ENCODE measurements around the gene RFTN2.
"Not testable (repeated sequence)": the region's sequence is repeated elsewhere in the genome, so short reads cannot be mapped to it uniquely, and the experiment has no call there.

Gene RFTN2

GRCh38 chr2:197706839-197707207 lies 31.4 kb upstream of the RFTN2 start:
- Histone ChIP-seq H3K4me3 (peak overlapping the region; percentile 71 to 98 (median 96)), H3K9ac (peak overlapping the region; percentile 81 to 92 (median 85)), H3K4me2 (peak overlapping the region; percentile 92 to 99 (median 97)), H3K36me3 (peaks cover 2 to 35% (median 29%) of the 10 kb centered on the region in 11 experiments; a peak in 20 of 22 replicates), H3K27ac (peak overlapping the region in 3 of 11 experiments; percentile 5 to 84 (median 26); a peak in 2 of 22 replicates), H3K4me1 (peaks cover 32 to 57% (median 38%) of the 10 kb centered on the region in 10 experiments), H3K27me3 (no peaks in the 10 kb centered on the region), H3K9me3 (replicated peaks in 1 of 11) (no peaks in the 10 kb centered on the region), H4K20me1 (peaks cover 0 to 65% (median 59%) of the 10 kb centered on the region in 11 experiments; a peak in 20 of 22 replicates)
- no peak for TF ChIP-seq Cebpa-rat (IDR thresholded peaks at IDR 0.05)

- Histone ChIP-seq H4K20me1 (peaks cover 0 to 59% (median 52%) of the 10 kb centered on the region in 11 experiments; a peak in 20 of 22 replicates), H3K9me3 (replicated peaks in 1 of 11) (no peaks in the 10 kb centered on the region), H3K4me3 (peak overlapping the region; percentile 71 to 98 (median 96)), H3K9ac (peak overlapping the region; percentile 81 to 92 (median 85)), H3K4me2 (peak overlapping the region; percentile 92 to 99 (median 97)), H3K27ac (peak overlapping the region in 10 of 11 experiments; percentile 61 to 84 (median 80); a peak in 20 of 22 replicates), H3K27me3 (no peaks in the 10 kb centered on the region), H3K4me1 (peaks cover 32 to 51% (median 38%) of the 10 kb centered on the region in 10 experiments), H3K36me3 (peaks cover 0 to 29% (median 23%) of the 10 kb centered on the region in 11 experiments; a peak in 18 of 22 replicates)
- TF ChIP-seq Cebpa-rat (IDR thresholded peaks at IDR 0.05) = no peak
Observed at GRCh38 chr2:197705912-197706838, 30.8 kb upstream of the RFTN2 start.

GRCh38 chr2:197705121-197705911 lies 29.9 kb upstream of the RFTN2 start, which contains the start of gene MARS2:
MARS2 (plus strand) TSS chr2:197705369; CDS start chr2:197705406, 37 bp downstream.
- peak within 1 kb of the TSS; percentile 78 to 85 (median 81) for H3K27ac ChIP-seq
- peak within 1 kb of the TSS; percentile 82 to 92 (median 86) for H3K9ac ChIP-seq
- H3K4me2 ChIP-seq = peak within 1 kb of the TSS; percentile 92 to 99 (median 97)
- no peaks in the 10 kb centered on the region for H3K27me3 ChIP-seq
- H3K4me1 ChIP-seq = peaks cover 32 to 45% (median 36%) of the 10 kb centered on the region in 10 experiments
- H4K20me1 ChIP-seq = peaks cover 0 to 50% (median 46%) of the 10 kb centered on the region in 11 experiments; a peak in 20 of 22 replicates
- H3K36me3 ChIP-seq = peaks cover 0 to 22% (median 18%) of the 10 kb centered on the region in 11 experiments; a peak in 16 of 22 replicates
- TF ChIP-seq Cebpa-rat (IDR thresholded peaks at IDR 0.05) = no peak
- H3K4me3 ChIP-seq = peak within 1 kb of the TSS; percentile 71 to 98 (median 96)
- no peaks in the 10 kb centered on the region; a peak in 1 of 22 replicates for H3K9me3 ChIP-seq (replicated peaks in 1 of 11)

- Histone ChIP-seq H3K4me2 (peak overlapping the region; percentile 59 to 89 (median 77)), H3K9ac (peak overlapping the region; percentile 82 to 92 (median 86)), H3K27me3 (no peaks in the 10 kb centered on the region), H4K20me1 (peaks cover 0 to 43% (median 38%) of the 10 kb centered on the region in 11 experiments; a peak in 20 of 22 replicates), H3K9me3 (replicated peaks in 1 of 11) (no peaks in the 10 kb centered on the region; a peak in 1 of 22 replicates), H3K4me3 (peak overlapping the region; percentile 71 to 98 (median 96); a peak in 19 of 20 replicates), H3K27ac (peak overlapping the region; percentile 63 to 85 (median 81); a peak in 21 of 22 replicates), H3K36me3 (peaks cover 0 to 15% (median 10%) of the 10 kb centered on the region in 11 experiments; a peak in 12 of 22 replicates), H3K4me1 (peaks cover 27 to 39% (median 33%) of the 10 kb centered on the region in 10 experiments)
- TF ChIP-seq Cebpa-rat (IDR thresholded peaks at IDR 0.05) = no peak
Observed at GRCh38 chr2:197704434-197705120, 29.2 kb upstream of the RFTN2 start.

- Histone ChIP-seq H3K4me2 (no peak overlapping the region), H3K27ac (no peak overlapping the region), H3K4me3 (no peak overlapping the region), H3K27me3 (no peaks in the 10 kb centered on the region), H3K4me1 (peaks cover 0 to 9% (median 6%) of the 10 kb centered on the region in 10 experiments; a peak in 12 of 20 replicates), H3K9me3 (replicated peaks in 1 of 11) (peaks cover 0 to 7% (median 0%) of the 10 kb centered on the region in 11 experiments; a peak in 6 of 22 replicates), H3K36me3 (no peaks in the 10 kb centered on the region), H3K9ac (no peak overlapping the region), H4K20me1 (peaks cover 0 to 7% (median 3%) of the 10 kb centered on the region in 11 experiments; a peak in 15 of 22 replicates)
- TF ChIP-seq Cebpa-rat (IDR thresholded peaks at IDR 0.05) = no peak
Observed at GRCh38 chr2:197700960-197701359, 25.6 kb upstream of the RFTN2 start.

GRCh38 chr2:197699724-197700123 lies 24.3 kb upstream of the RFTN2 start:
- not testable (repeated sequence) for H3K27ac ChIP-seq, H3K36me3 ChIP-seq, H3K4me2 ChIP-seq, H3K27me3 ChIP-seq, H3K9ac ChIP-seq, H3K4me1 ChIP-seq, H4K20me1 ChIP-seq, H3K4me3 ChIP-seq
- peaks cover 0 to 10% (median 0%) of the 10 kb centered on the region in 11 experiments; a peak in 6 of 22 replicates for H3K9me3 ChIP-seq (replicated peaks in 1 of 11)

GRCh38 chr2:197696571-197696970 lies 21.2 kb upstream of the RFTN2 start:
- H3K9me3 ChIP-seq (replicated peaks in 1 of 11) = peaks cover 0 to 18% (median 6%) of the 10 kb centered on the region in 11 experiments; a peak in 11 of 22 replicates
- not testable (repeated sequence) for H4K20me1 ChIP-seq, H3K36me3 ChIP-seq, H3K27me3 ChIP-seq, H3K4me3 ChIP-seq, H3K27ac ChIP-seq, H3K4me2 ChIP-seq, H3K9ac ChIP-seq, H3K4me1 ChIP-seq

GRCh38 chr2:197695971-197696370 lies 20.6 kb upstream of the RFTN2 start:
- H3K4me2 ChIP-seq, H3K4me3 ChIP-seq, H3K36me3 ChIP-seq, H3K27ac ChIP-seq, H4K20me1 ChIP-seq, H3K4me1 ChIP-seq, H3K27me3 ChIP-seq, H3K9ac ChIP-seq: not testable (repeated sequence)
- H3K9me3 ChIP-seq (replicated peaks in 1 of 11) = peaks cover 0 to 18% (median 6%) of the 10 kb centered on the region in 11 experiments; a peak in 11 of 22 replicates

GRCh38 chr2:197695206-197695605 lies 19.8 kb upstream of the RFTN2 start:
- H3K4me1 ChIP-seq, H3K27ac ChIP-seq, H4K20me1 ChIP-seq, H3K36me3 ChIP-seq, H3K9ac ChIP-seq, H3K4me2 ChIP-seq, H3K4me3 ChIP-seq, H3K27me3 ChIP-seq: not testable (repeated sequence)
- H3K9me3 ChIP-seq (replicated peaks in 1 of 11) = peaks cover 0 to 18% (median 6%) of the 10 kb centered on the region in 11 experiments; a peak in 11 of 22 replicates
